NK-92 (cell line): ENCODE measurements around the gene SLC26A11.
"Not testable (repeated sequence)": the region's sequence is repeated elsewhere in the genome, so short reads cannot be mapped to it uniquely, and the experiment has no call there.

Experiments used
- DNase-seq: peaks from one replicate; lab custom pipeline; 2025; ENCODE audit not compliant: unreplicated experiment; lab: John Stamatoyannopoulos, UW

Gene SLC26A11

DNA sequence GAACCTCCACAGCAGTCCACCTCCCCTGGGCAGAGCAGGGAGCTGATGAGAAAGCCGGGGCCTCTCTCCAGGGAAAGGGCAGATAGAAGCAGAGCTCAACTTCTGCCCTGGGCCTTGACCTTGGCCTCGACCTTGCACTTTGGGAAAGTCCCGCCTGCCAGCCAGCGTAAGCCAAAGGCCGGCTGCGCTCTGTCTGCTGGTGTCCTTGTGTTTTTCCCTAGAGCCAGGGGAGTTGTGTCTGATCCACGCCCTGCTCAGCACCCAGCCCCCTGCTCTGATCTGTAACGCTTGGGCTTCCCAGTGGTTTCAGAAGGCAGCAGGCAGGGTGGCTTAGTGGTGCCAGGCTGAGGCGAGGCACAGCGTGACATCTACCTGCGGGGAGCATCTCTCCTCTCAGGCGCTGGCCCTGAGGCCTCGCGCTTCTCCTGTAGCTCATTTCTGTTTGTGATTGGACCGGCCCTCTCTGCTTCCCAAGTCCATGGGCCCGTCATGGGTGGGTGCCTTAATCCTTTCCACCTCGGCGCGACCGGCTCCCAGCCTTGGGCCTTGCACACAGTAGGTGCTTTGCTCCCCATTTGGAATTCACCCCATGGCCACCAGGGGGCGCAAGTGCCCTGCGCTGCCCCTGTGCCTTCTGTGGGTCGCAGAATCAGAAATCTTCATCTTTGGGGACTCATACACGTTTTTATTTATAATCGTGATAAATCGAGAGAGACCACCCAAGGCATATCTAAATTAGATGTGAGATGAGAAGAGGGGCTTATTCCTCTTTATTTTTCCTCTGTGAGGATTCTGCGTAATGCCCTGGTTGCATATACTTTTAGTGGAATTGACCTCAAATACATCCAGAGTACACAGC, 24.3 kb upstream of the SLC26A11 start:
- no peak for DNase-seq

DNA sequence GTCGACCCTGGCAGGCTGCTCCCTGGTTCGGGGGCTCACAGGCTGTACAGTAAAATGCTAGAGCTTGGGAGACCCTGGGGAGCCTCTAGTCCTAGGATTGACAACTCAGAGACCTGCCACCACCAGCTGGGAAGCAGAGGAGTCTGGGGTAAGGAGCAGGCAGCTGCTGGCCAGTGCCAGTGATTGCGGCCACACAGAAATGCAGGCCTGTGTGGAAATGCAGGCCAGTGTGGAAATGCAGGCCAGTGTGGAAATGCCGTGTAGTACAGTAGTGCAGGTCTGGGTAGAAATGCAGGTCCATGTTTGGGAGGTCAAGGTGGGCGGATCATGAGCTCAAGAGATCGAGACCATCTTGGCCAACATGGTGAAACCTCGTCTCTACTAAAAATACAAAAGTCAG, 23.6 kb upstream of the SLC26A11 start:
- DNase-seq: no peak

DNA sequence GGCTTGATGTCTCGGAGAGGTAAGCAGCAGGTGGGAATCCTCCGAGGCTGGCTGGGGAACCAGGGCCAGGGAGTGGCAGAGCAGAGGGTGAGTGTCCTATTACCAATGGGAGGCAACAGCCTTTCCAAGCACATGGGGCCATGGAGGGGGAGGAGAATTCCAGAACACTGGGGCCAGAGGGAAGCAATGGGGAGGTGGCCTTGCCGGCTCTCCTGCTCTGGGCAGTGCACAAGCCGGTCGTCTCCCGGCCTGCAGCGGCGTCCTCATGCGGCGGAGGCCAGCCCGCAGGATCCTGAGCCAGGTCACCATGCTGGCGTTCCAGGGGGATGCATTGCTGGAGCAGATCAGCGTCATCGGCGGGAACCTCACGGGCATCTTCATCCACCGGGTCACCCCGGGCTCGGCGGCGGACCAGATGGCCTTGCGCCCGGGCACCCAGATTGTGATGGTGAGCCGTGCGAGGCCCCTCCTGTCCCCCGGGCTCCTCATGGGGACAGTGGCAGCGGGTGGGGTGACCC, 22.0 kb upstream of the SLC26A11 start:
- no peak for DNase-seq

DNA sequence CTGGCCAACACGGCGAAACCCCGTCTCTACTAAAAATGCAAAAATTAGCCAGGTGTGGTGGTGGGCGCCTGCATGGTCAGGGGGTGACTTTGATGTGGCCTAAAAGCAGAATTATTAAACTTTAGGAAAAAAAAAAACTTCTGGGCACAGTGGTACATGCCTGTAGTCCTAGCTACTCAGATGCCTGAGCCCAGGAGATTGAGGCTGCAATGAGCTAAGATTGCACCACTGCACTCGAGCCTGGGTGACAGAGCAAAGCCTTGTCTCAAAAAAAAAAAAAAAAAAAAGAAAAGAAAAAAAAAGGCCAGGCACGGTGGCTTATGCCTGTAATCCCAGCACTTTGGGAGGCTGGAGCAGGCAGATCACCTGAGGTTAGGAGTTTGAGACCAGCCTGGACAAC, 20.9 kb upstream of the SLC26A11 start:
- not testable (repeated sequence) for DNase-seq

DNA sequence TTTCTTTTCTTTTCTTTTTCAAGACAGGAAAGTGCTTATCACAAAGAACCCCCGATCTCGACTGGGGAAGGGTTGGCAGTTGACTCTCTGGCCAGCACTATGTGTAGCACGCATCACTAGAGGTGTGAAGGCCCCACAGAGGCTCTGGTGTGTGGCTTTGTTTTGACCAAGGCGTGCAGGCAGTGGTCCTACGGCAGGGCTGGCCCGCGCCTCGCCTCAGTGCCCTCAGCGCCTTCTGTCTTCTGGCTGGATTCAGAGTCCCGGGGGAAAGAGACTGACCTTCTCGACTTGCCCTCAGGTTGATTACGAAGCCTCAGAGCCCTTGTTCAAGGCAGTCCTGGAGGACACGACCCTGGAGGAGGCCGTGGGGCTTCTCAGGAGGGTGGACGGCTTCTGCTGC, 18.8 kb upstream of the SLC26A11 start:
- no peak for DNase-seq

DNA sequence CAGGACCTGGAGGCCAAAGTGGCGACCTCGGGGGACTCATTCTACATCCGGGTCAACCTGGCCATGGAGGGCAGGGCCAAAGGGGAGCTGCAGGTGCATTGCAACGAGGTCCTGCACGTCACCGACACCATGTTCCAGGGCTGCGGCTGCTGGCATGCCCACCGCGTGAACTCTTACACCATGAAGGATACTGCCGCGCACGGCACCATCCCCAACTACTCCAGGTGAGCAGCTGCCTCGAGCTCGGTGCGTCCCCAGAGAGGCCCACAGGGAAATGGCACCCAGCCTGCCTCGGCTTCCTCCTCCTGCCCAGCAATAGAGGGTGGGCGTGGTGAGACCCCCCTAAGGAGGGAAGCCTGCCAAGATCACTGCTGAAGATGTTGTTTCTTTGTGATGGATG, 18.0 kb upstream of the SLC26A11 start:
- no peak for DNase-seq

DNA sequence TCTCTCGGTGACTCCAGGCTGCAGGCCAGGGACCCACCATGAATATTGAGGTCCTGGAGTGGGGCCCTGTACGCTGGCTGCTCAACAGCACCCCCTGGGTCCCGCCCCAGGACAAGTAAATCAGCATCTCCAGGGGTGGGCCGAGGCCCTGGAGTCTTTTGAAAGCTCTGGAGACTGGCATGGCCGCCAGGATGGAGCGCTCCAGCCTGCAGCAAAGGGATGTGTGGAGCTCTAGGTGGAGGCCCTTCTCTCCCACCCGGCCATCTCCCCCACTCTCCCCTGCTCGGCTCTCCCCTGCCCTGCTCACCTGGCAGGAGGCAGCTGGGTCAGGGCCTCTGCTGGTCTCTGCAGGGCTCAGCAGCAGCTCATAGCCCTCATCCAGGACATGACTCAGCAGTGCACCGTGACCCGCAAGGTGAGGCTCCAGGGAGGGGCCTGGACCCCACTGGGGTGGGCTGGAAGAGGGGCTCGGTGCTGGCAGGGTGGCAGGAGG, 16.7 kb upstream of the SLC26A11 start:
- no peak for DNase-seq

DNA sequence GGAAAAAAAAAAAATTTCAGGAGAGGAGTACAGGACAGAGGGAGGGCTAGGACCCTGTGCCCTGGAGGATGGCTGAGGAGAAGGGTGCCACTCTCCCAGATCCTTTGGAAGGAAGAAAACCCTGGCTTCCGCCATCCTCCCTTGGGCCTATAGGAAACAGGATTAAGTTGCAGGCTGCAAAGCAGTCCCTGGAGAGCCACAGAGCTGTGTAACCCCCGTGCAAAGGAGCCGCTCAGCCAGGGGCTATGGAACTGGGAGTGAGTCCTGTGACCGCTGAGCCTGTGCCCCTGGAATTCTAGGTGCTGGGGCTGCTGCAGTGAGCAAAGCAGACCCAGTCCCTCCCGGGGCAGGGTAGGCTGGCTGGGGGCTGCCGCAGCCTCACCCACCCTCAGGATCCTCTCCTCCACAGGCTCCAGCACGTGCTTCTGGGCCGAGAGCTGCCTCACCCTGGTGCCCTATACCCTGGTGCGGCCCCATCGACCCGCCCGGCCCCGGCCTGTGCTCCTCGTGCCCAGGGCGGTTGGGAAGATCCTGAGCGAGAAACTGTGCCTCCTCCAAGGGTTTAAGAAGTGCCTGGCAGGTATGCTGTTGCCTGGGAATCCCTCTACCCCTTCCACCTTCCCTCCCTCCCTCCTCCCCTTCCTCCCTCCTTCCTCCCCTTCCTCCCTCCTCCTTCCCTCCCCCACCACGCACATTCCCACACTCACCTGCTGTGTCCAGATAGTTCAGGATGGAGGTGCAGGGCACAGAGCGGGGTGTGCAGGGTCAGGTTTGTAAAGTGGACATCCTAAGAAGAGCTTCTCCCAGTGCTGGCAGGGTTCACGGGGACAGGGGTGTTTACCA, 15.4 kb upstream of the SLC26A11 start:
- no peak for DNase-seq

DNA sequence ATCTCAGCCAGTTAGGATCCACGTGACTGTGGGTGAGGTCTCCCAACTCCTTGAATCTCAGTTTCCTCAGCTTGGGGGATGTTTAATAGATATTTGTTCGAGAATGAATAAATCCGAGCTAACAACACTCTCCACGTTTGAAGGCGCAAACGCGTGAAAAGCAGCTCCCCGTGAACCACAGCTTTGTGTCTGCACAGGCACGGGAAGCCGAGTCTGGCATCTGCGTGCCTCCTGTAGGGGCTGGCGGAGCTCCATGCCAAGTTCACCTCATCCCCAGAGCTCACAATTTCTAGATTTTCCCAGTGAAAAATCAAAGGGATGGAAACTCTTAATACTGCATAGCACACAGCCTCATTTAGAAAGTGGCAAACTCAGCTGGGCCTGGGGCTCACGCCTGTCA, 14.4 kb upstream of the SLC26A11 start:
- DNase-seq: no peak

DNA sequence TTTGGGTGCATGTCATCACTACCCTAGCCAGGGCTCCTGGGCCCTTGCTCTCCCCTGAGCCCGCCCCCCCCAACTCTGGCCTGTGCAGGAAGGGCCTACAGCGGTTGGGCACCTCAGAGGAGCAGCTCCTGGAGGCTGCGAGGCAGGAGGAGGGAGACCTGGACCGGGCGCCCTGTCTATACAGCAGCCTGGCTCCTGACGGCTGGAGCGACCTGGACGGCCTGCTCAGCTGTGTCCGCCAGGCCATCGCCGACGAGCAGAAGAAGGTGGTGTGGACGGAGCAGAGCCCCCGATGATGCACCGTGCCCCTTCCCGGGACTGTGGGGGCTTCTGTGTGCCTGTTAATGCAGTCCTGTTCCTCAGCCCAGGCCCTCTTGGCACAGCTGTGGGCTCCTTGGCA, 12.2 kb upstream of the SLC26A11 start:
- no peak for DNase-seq

DNA sequence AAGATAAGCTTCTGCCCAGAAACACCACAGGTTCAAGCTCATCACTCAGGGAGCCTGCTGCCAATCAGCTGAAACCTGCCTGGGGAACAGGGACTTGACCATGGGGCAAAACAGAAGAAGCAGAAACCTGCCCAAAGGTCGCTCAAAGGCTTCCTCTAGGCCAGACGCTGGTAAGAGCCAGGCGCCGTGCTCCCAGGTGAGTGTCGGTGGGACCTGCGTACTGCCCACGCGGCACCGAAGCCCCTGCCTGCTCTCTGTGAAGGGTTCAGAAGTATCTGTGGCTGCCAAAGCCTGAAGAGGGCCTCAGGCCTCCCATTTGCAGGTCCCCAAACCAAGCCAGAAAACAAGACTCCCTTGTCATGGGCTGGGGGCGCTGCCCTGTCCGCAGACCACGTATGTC, 10.5 kb upstream of the SLC26A11 start:
- no peak for DNase-seq

DNA sequence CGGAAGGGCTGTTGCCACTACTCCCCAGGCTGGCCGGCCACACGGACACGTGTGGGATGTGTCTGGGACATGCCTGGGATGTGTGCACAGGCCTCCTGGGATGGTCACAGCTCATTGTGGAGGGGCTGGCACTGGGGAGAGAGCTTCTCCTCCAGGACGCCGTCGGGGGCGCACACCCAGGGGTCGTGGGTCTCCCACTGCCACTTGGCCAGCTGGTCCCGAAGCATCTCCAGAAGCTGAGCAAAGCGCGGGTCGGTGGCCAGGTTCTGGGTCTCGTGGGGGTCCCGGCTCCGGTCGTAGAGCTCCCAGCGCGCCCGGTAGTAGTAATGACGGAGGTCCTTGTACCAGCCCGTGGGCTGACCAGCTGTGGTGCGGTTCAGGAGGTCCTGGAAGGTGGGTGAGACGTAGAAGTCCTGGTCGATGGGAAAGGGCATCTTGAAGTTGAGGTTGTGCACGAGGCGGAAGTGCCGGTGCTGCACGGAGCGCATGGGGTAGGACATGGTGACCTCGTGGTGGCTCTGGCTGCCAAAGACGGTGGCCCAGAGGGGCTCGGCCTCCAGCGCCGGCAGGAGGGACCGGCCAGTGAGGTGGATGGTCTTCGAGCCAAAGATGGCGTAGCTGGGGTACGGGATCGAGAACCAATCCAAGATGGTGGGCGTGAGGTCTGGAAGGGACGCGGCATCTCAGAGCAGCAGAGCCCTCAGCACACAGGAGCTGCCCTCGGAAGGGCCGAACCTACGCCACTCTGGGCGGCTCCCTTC, 9.7 kb upstream of the SLC26A11 start:
- DNase-seq: no peak

DNA sequence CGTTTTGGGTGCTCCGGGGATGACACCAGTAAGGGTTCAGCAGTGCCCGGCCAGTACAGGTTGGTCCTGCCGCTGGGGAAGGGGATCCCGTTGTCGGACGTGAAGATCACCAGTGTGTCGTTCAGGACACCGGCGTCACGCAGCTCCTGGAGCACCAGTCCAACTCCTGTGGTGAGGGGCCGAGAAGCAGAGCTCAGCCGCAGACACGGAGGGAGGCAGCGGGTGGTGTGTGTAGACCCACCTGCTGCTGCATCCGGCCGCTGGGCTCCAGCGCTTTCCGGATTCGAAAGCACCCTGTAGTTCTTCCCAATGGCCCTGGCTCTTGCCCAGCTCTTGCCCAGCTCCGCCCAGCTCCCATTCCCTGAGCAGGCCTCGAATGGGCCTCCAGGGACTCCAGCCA, 8.1 kb upstream of the SLC26A11 start:
- no peak for DNase-seq

DNA sequence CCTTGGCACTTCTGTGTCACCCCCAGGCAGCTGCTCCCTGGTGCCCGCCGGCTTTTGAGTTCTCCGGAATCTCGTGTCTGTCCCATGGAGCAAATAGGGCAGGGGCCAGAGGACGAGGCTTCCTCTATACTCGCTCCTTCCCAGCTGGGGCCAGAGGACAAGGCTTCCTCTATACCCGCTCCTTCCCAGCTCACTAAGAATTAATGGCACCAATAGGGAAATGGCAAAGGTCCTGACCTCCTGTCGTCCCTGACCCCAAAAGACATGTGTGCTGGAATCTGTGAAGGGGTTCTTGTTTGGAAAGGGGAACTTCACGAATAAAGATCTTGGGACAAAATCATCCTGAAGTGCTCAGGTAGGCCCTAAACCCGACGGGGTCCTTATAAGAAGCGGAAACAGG, 7.7 kb upstream of the SLC26A11 start:
- DNase-seq: no peak

DNA sequence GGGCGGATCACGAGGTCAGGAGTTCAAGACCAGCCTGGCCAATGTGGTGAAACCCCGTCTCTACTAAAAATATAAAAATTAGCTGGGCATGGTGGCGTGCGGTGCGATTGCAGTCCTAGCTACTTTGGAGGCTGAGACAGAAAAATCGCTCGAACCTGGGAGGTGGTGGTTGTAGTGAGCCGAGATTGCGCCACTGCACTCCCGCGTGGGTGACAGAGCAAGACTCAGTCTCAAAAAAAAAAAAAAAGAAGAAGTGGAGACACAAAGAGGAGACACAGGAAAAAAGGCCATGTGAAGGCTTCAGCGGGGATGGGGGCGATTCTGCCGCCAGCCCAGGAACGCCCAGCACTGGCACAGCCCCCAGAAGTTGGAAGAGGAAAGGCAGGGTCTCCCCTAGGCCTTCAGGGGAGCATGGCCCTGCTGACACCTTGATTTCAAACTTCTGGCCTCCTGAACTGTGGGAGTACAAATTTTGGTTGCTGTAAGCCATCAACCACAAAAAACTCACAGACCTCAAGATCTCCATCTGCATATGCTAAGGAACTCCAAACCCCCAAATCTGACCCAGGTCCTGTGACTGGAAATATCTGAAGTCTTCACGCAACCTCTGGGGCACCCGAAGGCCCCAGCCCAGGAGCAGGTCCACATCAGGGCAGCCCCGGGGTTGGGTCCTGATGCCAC, 7.1 kb upstream of the SLC26A11 start:
- no peak for DNase-seq

DNA sequence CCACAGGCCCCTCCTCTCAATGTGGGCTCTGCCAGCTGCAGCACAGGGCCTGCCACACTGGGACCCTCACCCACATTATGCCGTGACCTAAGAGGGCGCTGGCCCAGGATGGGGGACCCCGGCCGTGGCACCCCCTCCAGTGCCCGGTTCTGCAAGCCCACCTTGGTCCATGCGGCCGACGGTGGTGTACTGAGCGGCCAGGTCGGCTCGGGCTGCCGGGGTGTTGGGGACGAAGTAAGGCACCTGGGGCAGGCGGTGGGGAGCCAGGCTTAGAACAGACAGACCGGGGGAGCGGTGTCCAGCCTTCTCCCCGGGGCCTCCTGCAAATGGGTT, 6.6 kb upstream of the SLC26A11 start:
- no peak for DNase-seq

DNA sequence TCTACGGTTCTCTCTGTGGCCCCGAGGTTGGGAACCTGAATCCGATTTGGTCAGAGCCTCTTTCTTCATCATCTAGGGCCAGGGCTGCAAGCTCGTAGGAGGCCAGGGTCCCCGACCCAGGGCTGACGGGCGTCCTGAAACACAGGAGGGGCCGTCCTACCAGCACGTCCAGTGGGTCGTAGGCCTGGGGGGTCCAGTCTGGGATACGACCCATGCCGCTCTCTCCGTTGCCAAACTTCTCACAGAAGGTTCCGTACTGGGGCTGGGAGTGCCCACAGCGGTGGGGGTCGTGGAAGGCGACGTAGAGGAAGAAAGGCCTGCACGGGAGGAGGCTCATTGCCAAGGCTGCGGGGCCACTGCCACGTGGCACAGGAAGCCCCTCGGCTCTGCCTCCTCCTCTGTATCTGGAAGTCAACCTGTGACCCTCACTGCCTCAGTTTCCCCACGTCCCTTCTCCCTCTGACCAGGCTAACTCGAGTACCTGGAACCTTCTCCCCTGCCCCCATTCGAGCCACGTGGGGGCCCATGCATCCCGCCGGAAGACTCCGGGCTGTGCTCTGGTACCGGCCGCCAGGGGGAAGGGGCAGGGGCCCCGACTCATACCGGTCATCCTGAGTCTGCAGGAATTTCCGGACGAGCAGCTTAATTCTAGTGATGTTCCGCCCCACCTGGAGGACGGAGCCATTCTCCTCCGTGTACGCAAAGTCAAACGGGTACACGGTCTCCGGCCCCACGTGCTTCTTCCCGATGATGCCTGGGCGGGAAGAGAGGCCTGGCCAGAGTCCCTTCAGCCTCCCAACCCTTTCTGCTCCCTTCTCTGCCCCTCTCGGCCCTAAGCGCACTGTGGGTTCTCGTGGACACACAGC, 6.0 kb upstream of the SLC26A11 start:
- no peak for DNase-seq

DNA sequence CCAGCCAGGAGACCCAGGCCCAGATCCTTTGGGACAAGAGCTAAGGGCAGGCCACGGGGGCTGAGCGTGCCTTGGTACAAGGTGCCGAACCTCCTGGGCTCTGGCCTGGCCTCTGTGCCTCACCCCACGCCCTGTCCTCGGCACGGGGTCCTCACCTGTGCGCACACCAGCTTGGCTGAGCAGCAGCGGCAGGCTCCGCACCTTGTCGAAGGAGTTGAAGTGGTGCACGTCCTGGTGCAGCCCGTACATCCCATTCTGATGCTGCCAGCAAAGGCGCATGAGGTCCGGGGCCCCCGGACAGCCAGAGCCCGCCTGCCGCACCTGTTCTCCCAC, 5.4 kb upstream of the SLC26A11 start:
- DNase-seq: no peak

DNA sequence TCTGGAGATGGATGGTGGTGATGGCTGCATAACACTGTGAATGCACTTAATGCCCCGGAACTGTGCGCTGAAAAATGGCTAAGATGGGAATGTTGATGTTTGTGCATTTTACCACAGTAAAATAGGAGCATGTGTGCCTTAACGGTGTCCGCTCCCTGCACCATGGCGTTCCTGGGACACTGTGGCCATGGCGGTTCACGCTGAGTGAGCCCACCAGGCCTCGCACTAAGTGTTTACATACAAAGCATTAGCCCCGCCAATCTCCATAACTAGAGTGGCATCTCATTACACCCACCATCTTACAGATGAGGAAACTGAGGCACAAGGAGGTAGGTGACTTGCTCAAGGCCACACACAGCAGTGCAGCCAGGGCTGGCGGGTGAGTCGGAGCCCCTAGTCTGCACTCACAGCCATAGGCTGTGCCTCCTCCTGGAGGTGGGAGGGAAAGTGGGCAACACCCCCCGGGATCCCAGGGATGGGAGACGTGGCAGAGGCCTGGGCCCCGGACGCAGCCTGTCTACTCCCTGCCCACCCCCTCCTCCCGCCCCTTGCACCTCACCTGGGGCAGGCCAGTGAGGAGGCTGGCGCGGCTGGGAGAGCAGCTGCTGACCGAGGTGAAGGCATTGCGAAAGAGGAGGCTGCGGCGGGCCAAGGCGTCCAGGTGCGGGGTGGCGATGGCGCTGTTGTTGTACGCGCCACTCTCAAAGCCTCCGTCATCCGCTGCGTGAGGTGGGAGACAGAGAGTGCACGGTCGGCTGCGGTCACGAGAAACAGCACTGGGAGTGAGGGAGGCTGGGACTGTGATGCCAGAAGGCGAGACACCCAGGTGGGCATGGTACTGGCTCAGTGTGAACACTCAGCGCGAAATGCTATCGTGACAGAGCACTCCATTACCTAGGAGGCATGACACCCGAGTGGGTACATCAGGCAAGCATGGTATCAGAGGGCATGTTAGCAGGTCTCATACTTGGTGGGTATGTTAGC, 3.5 kb upstream of the SLC26A11 start:
- DNase-seq: no peak
